Measurements from ENCODE around the gene ZNF57.
"Not testable (repeated sequence)": the region's sequence is repeated elsewhere in the genome, so short reads cannot be mapped to it uniquely, and the experiment has no call there.

Gene ZNF57

DNA sequence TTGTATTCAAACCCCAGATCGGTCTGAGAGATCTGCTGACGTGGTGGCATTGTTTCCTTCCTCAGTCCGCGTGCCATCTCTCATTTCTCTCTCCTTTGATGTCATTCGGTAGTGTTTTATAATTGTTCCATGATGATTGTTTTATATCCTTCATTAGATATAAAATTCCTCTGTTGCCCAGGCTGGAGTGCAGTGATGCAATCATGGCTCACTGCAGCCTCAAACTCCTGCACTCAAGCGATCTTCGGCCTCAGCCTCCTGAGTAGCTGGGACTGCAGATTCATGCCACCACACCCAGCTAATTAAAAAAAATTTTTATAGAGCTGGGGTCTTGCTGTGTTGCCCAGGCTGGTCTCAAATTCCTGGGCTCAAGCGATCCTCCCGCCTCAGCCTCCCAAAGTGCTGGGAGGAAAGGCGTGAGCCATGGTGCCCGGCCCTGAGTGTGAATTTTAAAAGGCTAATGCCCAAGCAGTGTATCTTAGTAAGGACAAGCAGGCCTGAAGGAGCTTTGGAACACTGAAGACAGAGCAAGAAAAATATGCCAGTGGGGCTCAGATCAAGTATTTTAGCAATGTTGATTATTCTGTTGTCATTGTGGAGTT lies 5.3 kb downstream of the ZNF57 start:
- no peaks in the 10 kb centered on the region for H3K9me3 ChIP-seq (ENCODE audit: control insufficient read depth, insufficient read depth, low read length)
- no peaks in the 10 kb centered on the region for H3K27me3 ChIP-seq (ENCODE audit: control insufficient read depth, insufficient read depth, low read length)
- H3K9ac ChIP-seq (ENCODE audit: low read depth, low read length), result no peak overlapping the region
- no peak overlapping the region for H3K4me3 ChIP-seq (ENCODE audit: low read depth, low read length)
- H3K4me1 ChIP-seq (ENCODE audit: control insufficient read depth, insufficient read depth, low read length), result no peaks in the 10 kb centered on the region
- no peaks in the 10 kb centered on the region for H3K36me3 ChIP-seq (ENCODE audit: control insufficient read depth, insufficient read depth, low read length)

DNA sequence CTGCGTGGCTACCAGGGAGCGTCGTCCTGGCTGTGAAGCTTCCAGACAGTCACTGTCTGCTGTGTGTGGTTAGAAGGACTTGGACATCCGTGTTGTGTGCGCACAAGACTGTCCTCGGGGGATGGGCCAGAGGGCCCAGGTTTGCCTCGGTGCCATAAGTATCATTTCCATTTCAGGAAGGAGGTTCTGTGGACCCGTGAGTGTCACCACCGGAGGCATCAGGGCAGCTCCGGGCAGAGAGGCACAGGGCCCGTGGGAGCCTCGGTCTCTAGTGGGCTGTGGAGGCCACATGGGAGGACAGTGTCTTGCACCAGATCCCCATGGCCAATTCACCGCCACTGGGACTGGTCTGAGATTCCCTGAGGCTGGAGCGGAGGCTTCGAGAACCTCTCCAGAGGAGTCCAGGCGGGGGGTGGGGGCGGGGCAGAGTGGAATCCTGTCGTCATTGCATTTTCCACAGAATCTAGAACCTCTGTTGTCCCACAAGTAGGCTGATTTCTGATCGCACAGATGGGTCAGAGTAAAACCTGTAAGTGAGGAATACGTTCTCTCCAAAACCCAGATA lies 6.0 kb downstream of the ZNF57 start:
- H3K4me1 ChIP-seq (ENCODE audit: control insufficient read depth, insufficient read depth, low read length), result no peaks in the 10 kb centered on the region
- peaks cover 3% of the 10 kb centered on the region for H3K36me3 ChIP-seq (ENCODE audit: control insufficient read depth, insufficient read depth, low read length)
- no peaks in the 10 kb centered on the region for H3K27me3 ChIP-seq (ENCODE audit: control insufficient read depth, insufficient read depth, low read length)
- no peak overlapping the region for H3K9ac ChIP-seq (ENCODE audit: low read depth, low read length)
- no peaks in the 10 kb centered on the region for H3K9me3 ChIP-seq (ENCODE audit: control insufficient read depth, insufficient read depth, low read length)
- no peak overlapping the region for H3K4me3 ChIP-seq (ENCODE audit: low read depth, low read length)

DNA sequence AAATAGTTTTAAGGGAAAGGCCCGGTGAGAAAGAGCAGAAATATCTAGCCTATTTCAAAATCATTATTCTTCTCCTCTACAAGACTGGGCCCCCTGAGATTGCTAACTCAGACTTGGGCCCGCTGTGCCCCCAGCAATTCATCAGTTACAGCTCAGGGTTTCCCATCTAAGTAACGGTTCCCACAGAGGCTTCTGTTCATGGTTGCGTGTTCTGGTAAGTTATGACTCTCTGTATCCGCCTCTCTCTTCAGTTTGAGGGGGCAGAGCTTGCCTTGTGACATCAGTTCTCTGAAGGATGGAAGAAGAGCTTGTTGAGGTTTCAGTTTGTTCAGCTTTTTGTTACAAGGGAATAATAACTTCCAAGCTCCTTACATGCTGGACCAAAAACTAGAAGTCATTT lies 11.6 kb downstream of the ZNF57 start:
- Histone ChIP-seq H3K9ac (ENCODE audit: low read depth, low read length) (no peak overlapping the region), H3K4me1 (ENCODE audit: control insufficient read depth, insufficient read depth, low read length) (no peaks in the 10 kb centered on the region), H3K36me3 (ENCODE audit: control insufficient read depth, insufficient read depth, low read length) (peaks cover 18% of the 10 kb centered on the region), H3K27me3 (ENCODE audit: control insufficient read depth, insufficient read depth, low read length) (no peaks in the 10 kb centered on the region), H3K9me3 (ENCODE audit: control insufficient read depth, insufficient read depth, low read length) (peaks cover 10% of the 10 kb centered on the region), H3K4me3 (ENCODE audit: low read depth, low read length) (no peak overlapping the region)

DNA sequence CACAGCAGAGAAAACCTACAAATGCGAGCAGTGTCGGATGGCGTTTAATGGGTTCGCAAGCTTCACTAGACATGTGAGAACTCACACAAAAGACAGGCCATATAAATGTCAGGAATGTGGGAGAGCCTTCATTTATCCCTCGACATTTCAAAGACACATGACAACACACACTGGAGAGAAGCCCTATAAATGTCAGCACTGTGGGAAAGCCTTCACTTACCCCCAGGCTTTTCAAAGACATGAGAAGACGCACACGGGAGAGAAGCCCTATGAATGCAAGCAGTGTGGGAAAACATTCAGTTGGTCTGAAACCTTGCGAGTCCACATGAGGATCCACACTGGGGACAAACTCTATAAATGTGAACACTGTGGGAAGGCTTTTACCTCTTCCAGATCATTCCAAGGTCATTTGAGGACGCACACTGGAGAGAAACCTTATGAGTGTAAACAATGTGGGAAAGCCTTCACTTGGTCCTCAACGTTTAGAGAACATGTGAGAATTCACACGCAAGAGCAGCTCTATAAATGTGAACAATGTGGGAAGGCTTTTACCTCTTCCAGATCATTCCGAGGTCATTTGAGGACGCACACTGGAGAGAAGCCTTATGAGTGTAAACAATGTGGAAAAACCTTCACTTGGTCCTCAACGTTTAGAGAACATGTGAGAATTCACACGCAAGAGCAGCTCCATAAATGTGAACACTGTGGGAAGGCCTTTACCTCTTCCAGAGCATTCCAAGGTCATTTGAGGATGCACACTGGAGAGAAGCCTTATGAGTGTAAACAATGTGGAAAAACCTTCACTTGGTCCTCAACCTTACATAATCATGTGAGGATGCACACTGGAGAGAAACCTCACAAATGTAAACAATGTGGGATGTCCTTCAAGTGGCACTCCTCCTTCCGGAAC lies 16.8 kb downstream of the ZNF57 start:
- Histone ChIP-seq H3K36me3 (ENCODE audit: control insufficient read depth, insufficient read depth, low read length) (peaks cover 32% of the 10 kb centered on the region), H3K9me3 (ENCODE audit: control insufficient read depth, insufficient read depth, low read length) (peaks cover 18% of the 10 kb centered on the region), H3K4me3 (ENCODE audit: low read depth, low read length) (no peak overlapping the region), H3K27me3 (ENCODE audit: control insufficient read depth, insufficient read depth, low read length) (no peaks in the 10 kb centered on the region), H3K9ac (ENCODE audit: low read depth, low read length) (no peak overlapping the region), H3K4me1 (ENCODE audit: control insufficient read depth, insufficient read depth, low read length) (no peaks in the 10 kb centered on the region)

DNA sequence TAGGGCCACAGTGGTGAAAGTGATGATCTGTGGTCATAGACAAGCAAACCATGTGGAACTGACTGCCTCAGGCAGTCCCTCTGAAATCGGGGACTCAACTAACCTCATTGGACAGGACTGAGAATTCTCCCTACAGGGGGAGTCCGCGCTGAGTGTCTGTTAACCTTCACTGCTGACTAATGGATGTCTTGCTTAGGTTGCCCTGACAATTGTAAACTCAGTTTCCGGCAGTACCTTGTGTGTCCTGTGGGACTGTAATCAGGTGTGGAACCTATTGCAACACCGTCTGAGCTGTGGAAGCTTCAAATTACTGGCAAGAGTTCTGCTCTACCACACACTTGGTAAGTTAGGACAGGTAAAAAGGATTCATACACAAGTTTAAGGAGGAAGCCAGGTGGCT lies 22.3 kb downstream of the ZNF57 start:
- H3K9ac ChIP-seq (ENCODE audit: low read depth, low read length), result no peak overlapping the region
- H3K27me3 ChIP-seq (ENCODE audit: control insufficient read depth, insufficient read depth, low read length), result no peaks in the 10 kb centered on the region
- peaks cover under 1% of the 10 kb centered on the region for H3K9me3 ChIP-seq (ENCODE audit: control insufficient read depth, insufficient read depth, low read length)
- no peak overlapping the region for H3K4me3 ChIP-seq (ENCODE audit: low read depth, low read length)
- peaks cover 10% of the 10 kb centered on the region for H3K36me3 ChIP-seq (ENCODE audit: control insufficient read depth, insufficient read depth, low read length)
- H3K4me1 ChIP-seq (ENCODE audit: control insufficient read depth, insufficient read depth, low read length), result peaks cover 2% of the 10 kb centered on the region

DNA sequence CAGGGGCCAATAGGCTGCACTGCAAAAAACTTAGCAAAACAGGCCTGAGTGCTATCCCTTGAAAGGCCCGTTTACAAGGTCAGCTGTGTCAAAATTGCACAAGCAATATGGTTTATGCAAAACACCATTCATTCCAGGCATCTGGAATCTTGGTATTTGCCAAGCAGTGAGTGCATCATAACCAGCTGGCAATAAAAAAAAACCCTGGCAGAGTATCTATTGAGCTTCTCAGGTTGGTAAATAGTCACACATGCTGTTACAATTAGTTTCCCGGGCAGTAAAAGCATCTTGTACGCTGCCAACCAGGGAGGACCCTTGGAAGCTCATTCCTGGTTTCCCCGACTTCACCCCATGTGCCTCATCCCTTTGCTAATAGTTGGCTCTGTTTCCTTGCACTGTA lies 22.8 kb downstream of the ZNF57 start:
- Histone ChIP-seq H3K4me3 (ENCODE audit: low read depth, low read length) (no peak overlapping the region), H3K36me3 (ENCODE audit: control insufficient read depth, insufficient read depth, low read length) (peaks cover 8% of the 10 kb centered on the region), H3K4me1 (ENCODE audit: control insufficient read depth, insufficient read depth, low read length) (peaks cover 2% of the 10 kb centered on the region), H3K27me3 (ENCODE audit: control insufficient read depth, insufficient read depth, low read length) (no peaks in the 10 kb centered on the region), H3K9ac (ENCODE audit: low read depth, low read length) (no peak overlapping the region), H3K9me3 (ENCODE audit: control insufficient read depth, insufficient read depth, low read length) (no peaks in the 10 kb centered on the region)

DNA sequence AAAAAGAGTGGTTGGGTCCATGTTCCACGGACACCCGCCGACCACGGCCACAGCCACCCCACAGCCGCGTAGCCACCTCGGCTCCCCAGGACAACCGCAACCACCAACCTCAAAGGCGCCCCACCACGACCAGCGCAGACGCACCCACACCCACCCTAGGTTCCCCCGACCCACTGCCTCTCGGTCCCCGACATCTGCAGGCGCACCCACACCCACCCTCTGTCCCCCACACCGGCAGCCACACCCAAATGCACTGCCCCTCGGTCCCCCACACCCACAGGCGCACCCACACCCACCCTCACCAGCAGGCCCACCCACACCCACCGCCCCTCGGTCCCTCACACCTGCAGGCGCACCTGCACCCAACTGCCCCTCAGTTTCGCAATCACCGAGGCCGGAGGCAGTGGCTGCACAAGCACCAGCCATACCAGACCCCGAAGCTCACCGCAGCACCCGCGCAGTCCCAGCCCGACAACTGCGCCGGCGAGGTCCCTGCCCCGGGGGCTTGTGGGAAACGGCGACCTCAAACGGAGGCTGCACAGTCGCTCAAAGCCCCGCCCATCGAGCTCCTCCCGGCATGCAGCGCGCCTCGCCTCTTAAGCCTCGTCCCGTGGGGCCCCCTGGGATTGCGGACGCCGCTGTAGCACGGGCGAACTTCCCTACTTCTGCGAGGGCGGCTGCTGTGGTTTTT lies 25.8 kb downstream of the ZNF57 start:
- no peaks in the 10 kb centered on the region for H3K27me3 ChIP-seq (ENCODE audit: control insufficient read depth, insufficient read depth, low read length)
- no peak overlapping the region for H3K9ac ChIP-seq (ENCODE audit: low read depth, low read length)
- no peak overlapping the region for H3K4me3 ChIP-seq (ENCODE audit: low read depth, low read length)
- H3K9me3 ChIP-seq (ENCODE audit: control insufficient read depth, insufficient read depth, low read length), result peaks cover 3% of the 10 kb centered on the region
- H3K4me1 ChIP-seq (ENCODE audit: control insufficient read depth, insufficient read depth, low read length), result peaks cover 2% of the 10 kb centered on the region
- H3K36me3 ChIP-seq (ENCODE audit: control insufficient read depth, insufficient read depth, low read length), result no peaks in the 10 kb centered on the region

DNA sequence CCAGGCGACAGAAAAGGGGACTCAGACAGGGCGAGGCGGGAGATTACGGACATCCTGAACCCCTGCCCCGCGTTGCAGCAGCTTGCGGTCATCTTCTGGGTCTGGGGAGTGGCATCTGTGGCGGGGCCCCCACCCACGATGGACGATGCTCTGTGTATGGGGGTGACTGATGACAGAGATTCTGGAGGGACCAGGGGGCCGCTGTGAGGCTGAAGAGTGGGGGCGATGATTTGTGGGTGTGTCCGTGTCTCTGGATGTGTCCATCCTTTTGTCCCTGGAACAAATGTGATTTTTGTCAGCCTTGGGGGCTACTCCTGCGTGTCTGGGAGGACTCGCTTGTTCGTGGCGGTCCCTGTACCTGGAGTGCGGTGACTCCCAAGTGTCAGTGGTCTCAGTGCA lies 26.3 kb downstream of the ZNF57 start:
- H3K36me3 ChIP-seq (ENCODE audit: control insufficient read depth, insufficient read depth, low read length), result no peaks in the 10 kb centered on the region
- peaks cover 2% of the 10 kb centered on the region for H3K4me1 ChIP-seq (ENCODE audit: control insufficient read depth, insufficient read depth, low read length)
- no peaks in the 10 kb centered on the region for H3K27me3 ChIP-seq (ENCODE audit: control insufficient read depth, insufficient read depth, low read length)
- H3K9ac ChIP-seq (ENCODE audit: low read depth, low read length), result no peak overlapping the region
- peaks cover 3% of the 10 kb centered on the region for H3K9me3 ChIP-seq (ENCODE audit: control insufficient read depth, insufficient read depth, low read length)
- H3K4me3 ChIP-seq (ENCODE audit: low read depth, low read length), result no peak overlapping the region

DNA sequence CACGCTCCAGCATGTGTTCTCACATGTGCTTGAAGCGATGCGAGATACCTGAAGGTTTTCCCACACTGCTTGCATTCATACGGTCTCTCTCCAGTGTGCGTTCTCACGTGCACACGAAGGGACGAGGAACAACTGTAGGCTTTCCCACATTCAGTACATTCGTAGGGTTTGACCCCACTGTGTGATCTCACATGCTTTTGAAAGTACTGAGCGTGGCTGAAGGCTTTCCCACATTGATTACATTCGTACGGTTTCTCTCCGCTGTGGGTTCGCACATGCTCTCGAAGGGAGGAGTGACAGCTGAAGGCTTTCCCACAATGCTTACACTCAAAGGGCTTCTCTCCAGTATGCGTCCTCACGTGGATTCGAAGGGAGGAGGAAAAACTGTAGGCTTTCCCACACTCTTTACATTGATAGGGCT lies 32.8 kb downstream of the ZNF57 start:
- no peak overlapping the region for H3K4me3 ChIP-seq (ENCODE audit: low read depth, low read length)

DNA sequence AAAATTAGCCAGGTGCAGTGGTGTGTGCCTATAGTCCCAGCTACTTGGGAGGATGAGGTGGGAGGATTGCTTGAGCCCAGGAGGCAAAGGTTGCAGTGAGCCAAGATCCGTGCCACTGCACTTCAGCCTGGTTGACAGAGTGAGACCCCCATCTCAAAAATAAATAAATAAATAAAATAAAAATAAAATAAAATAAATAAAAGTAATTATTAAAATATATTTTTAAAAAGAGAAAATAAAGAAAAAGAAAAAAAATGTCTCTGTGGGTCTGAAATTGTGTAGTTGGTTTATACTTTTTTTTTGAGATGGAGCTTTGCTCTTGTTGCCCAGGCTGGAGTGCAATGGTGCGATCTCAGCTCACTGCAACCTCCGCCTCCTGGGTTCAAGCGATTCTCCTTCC lies 35.1 kb downstream of the ZNF57 start:
- not testable (repeated sequence) for H3K4me1 ChIP-seq (ENCODE audit: control insufficient read depth, insufficient read depth, low read length); H3K4me3 ChIP-seq (ENCODE audit: low read depth, low read length); H3K9ac ChIP-seq (ENCODE audit: low read depth, low read length); H3K27me3 ChIP-seq (ENCODE audit: control insufficient read depth, insufficient read depth, low read length)
- Histone ChIP-seq H3K36me3 (ENCODE audit: control insufficient read depth, insufficient read depth, low read length) (peaks cover 33% of the 10 kb centered on the region), H3K9me3 (ENCODE audit: control insufficient read depth, insufficient read depth, low read length) (peaks cover 28% of the 10 kb centered on the region)

More for the DNA sequence above, 32.8 kb downstream of the ZNF57 start:
- H3K9me3 ChIP-seq (ENCODE audit: control insufficient read depth, insufficient read depth, low read length), result peaks cover 31% of the 10 kb centered on the region
- no peak overlapping the region for H3K9ac ChIP-seq (ENCODE audit: low read depth, low read length)
- H3K27me3 ChIP-seq (ENCODE audit: control insufficient read depth, insufficient read depth, low read length), result no peaks in the 10 kb centered on the region
- H3K36me3 ChIP-seq (ENCODE audit: control insufficient read depth, insufficient read depth, low read length), result peaks cover 33% of the 10 kb centered on the region
- no peaks in the 10 kb centered on the region for H3K4me1 ChIP-seq (ENCODE audit: control insufficient read depth, insufficient read depth, low read length)

DNA sequence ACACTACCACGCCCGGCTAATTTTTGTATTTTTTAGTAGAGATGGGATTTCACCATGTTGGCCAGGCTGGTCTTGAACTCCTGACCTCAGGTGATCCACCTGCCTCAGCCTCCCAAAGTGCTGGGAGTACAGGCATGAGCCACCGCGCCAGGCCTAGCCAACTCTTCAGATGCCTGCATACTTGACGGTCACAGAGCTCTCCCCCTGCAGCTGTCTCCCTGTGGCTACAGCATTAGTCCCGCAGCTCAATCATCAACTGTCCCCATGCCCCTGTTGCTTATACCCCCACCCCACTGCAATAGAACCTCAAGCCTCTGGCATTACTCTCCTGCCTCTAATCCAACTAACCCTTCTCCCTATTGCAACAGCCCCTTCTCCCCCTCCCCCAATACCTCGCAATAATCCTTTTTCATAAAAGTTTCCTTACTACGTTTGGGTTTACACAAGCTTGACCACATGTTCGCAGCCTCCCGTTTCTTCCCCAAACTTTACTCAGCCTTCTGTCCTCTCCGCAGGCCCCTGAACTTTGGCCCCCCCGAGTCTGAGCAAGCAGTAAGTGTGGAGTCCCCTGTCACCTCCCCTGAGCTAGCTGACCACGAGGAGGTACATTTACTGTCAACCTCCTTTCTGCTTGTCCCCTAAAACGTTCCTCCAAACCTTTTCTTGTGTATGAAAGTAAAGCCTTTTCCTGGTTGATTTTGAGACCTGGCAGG lies 42.4 kb downstream of the ZNF57 start:
- no peak overlapping the region for H3K9ac ChIP-seq (ENCODE audit: low read depth, low read length)
- no peak overlapping the region for H3K4me3 ChIP-seq (ENCODE audit: low read depth, low read length)
- H3K27me3 ChIP-seq (ENCODE audit: control insufficient read depth, insufficient read depth, low read length), result no peaks in the 10 kb centered on the region
- no peaks in the 10 kb centered on the region for H3K4me1 ChIP-seq (ENCODE audit: control insufficient read depth, insufficient read depth, low read length)
- H3K9me3 ChIP-seq (ENCODE audit: control insufficient read depth, insufficient read depth, low read length), result no peaks in the 10 kb centered on the region
- H3K36me3 ChIP-seq (ENCODE audit: control insufficient read depth, insufficient read depth, low read length), result peaks cover 3% of the 10 kb centered on the region

Data from iPS-15b (cell line).